Colonic mucosa (tissue), 4 donors: ENCODE results near the gene B4GALNT2. TPM values are rescaled to one million over a fixed set of nuclear protein-coding genes. Genes with fewer than 3 reads are reported as not detected.

Source experiments
- DNase-seq: peaks from one replicate; pipeline ENCODE4 v3.0.0-alpha.2; 2020
- H3K27ac ChIP-seq: fragments of 200-600 bp; one replicate; pipeline ENCODE4 v1.8.0; 2021
- H3K27me3 ChIP-seq: fragments of 200-600 bp; one replicate; pipeline ENCODE4 v1.8.0; 2021
- H3K36me3 ChIP-seq: fragments of 200-600 bp; one replicate; pipeline ENCODE4 v1.8.0; 2021
- H3K4me1 ChIP-seq: fragments of 200-600 bp; one replicate; pipeline ENCODE4 v1.8.0; 2021; ENCODE audit warnings: mild to moderate bottlenecking
- H3K4me3 ChIP-seq: fragments of 200-600 bp; one replicate; pipeline ENCODE4 v1.8.0; 2021
- H3K9ac ChIP-seq, 2 donors: one replicate each; pipeline ENCODE4 v1.7.0; 2013; ENCODE audit warnings: control low read depth in 2 of 2, low read depth in 2 of 2, low read length in 2 of 2
- H3K9me3 ChIP-seq: fragments of 200-600 bp; one replicate; pipeline ENCODE4 v1.8.0; 2021
- CTCF ChIP-seq: fragments of 200-600 bp; IDR thresholded peaks from one replicate; pipeline ENCODE4 v1.8.0; 2022; ENCODE audit warnings: antibody characterized with exemption, mild to moderate bottlenecking
- intact Hi-C: fragments of 100-400 bp; cut with DNase I; formaldehyde crosslinking; loops from one replicate; pipeline ENCODE4 v1.14.1; 2022
- total RNA-seq, 2 donors: library from RNA; stranded (reverse); fragmentation: NEBNext Ultra II Directional in 1 of 2; extraction: Animal tissue kit (Norgen Biotek cat#: 25700) in 1 of 2; gene quantifications; one replicate each; pipeline ENCODE4 v1.2.1, GENCODE V29; 2021
- donor health status: healthy.
- donor health status: DM: no; HTN: no; CAD: no.
- donor health status: DM: no; HTN: no; CAD: no.

Gene B4GALNT2
- total RNA-seq, 2 donors from 2014 or later, result 13.3 to 26.8 TPM

- TF ChIP-seq CTCF, result no peak
- Histone ChIP-seq H3K4me3 (no peak overlapping the region), H3K4me1 (no peaks in the 10 kb centered on the region), H3K9me3 (no peaks in the 10 kb centered on the region), H3K36me3 (no peaks in the 10 kb centered on the region), H3K27ac (no peak overlapping the region), H3K27me3 (no peaks in the 10 kb centered on the region), H3K9ac (no peak overlapping the region)
- no peak for DNase-seq
- intact Hi-C loops, result no loop called here
Measured at GRCh38 chr17:49112936-49113335, 19.6 kb upstream of the B4GALNT2 start.

GRCh38 chr17:49114703-49115102 is 17.9 kb upstream of the B4GALNT2 start:
- Histone ChIP-seq H3K9ac (no peak overlapping the region), H3K36me3 (no peaks in the 10 kb centered on the region), H3K9me3 (no peaks in the 10 kb centered on the region), H3K4me1 (no peaks in the 10 kb centered on the region), H3K27ac (no peak overlapping the region), H3K27me3 (no peaks in the 10 kb centered on the region), H3K4me3 (no peak overlapping the region)
- no peak for DNase-seq
- intact Hi-C loops, result no loop called here
- no peak for TF ChIP-seq CTCF

- peak overlapping the region in 1 of 2 donors; percentile 54 for H3K9ac ChIP-seq
- H3K9me3 ChIP-seq, result no peaks in the 10 kb centered on the region
- DNase-seq, result peak; percentile 43
- no peaks in the 10 kb centered on the region for H3K27me3 ChIP-seq
- H3K4me1 ChIP-seq, result no peaks in the 10 kb centered on the region
- no peak for TF ChIP-seq CTCF
- intact Hi-C loops, result no loop called here
- H3K27ac ChIP-seq, result peak overlapping the region; percentile 66
- H3K4me3 ChIP-seq, result no peak overlapping the region
- no peaks in the 10 kb centered on the region for H3K36me3 ChIP-seq
Measured at GRCh38 chr17:49117587-49118230, 14.9 kb upstream of the B4GALNT2 start.

GRCh38 chr17:49120166-49120565 is 12.4 kb upstream of the B4GALNT2 start:
- no peak for TF ChIP-seq CTCF
- H3K27me3 ChIP-seq, result no peaks in the 10 kb centered on the region
- H3K27ac ChIP-seq, result no peak overlapping the region
- H3K9ac ChIP-seq, result peak overlapping the region in 1 of 2 donors; percentile 16
- H3K36me3 ChIP-seq, result no peaks in the 10 kb centered on the region
- intact Hi-C loops, result no loop called here
- DNase-seq, result no peak
- no peak overlapping the region for H3K4me3 ChIP-seq
- no peaks in the 10 kb centered on the region for H3K9me3 ChIP-seq
- no peaks in the 10 kb centered on the region for H3K4me1 ChIP-seq

- TF ChIP-seq CTCF, result no peak
- no peaks in the 10 kb centered on the region for H3K4me1 ChIP-seq
- DNase-seq, result no peak
Measured at GRCh38 chr17:49121696-49122292, 10.8 kb upstream of the B4GALNT2 start.

More at GRCh38 chr17:49121696-49122292, 10.8 kb upstream of the B4GALNT2 start:
- H3K9ac ChIP-seq, result no peak overlapping the region
- no peaks in the 10 kb centered on the region for H3K9me3 ChIP-seq
- H3K36me3 ChIP-seq, result no peaks in the 10 kb centered on the region
- H3K27ac ChIP-seq, result no peak overlapping the region
- intact Hi-C loops, result no loop called here
- H3K27me3 ChIP-seq, result no peaks in the 10 kb centered on the region
- no peak overlapping the region for H3K4me3 ChIP-seq
